ENCODE results near the gene RNF39. TPM values are rescaled to one million over a fixed set of nuclear protein-coding genes. Genes with fewer than 3 reads are reported as not detected.

The RNF39 gene
- total RNA-seq, 6 experiments from 2014 or later, result not detected

GRCh38 chr6:30022189-30022588 lies 53.4 kb downstream of the RNF39 start:
- Histone ChIP-seq H3K9me3 (no peaks in the 10 kb centered on the region), H3K27ac (no peak overlapping the region), H3K4me1 (no peaks in the 10 kb centered on the region), H3K36me3 (no peaks in the 10 kb centered on the region), H3K27me3 (no peaks in the 10 kb centered on the region), H3K4me3 (no peak overlapping the region)
- intact Hi-C loops (cut with DNase I), result no loop called here
- WGBS (ENCODE audit: insufficient coverage, low coverage, low lambda C conversion rate, missing lambda C conversion rate), result 92% methylated on average over 3 of the region's 3 CpGs
- DNase-seq, result no peak
- TF ChIP-seq CTCF (IDR thresholded peaks at IDR 0.05) (no peak), POLR2A (IDR thresholded peaks at IDR 0.05) (no peak)
- ATAC-seq, result no peak

GRCh38 chr6:30020626-30021025 lies 54.9 kb downstream of the RNF39 start:
- H3K36me3 ChIP-seq, result no peaks in the 10 kb centered on the region
- 43% methylated on average over 1 of the region's 1 CpG for WGBS (ENCODE audit: insufficient coverage, low coverage, low lambda C conversion rate, missing lambda C conversion rate)
- DNase-seq, result no peak
- H3K9me3 ChIP-seq, result no peaks in the 10 kb centered on the region
- intact Hi-C loops (cut with DNase I), result no loop called here
- no peaks in the 10 kb centered on the region for H3K4me1 ChIP-seq
- no peak overlapping the region for H3K27ac ChIP-seq
- H3K4me3 ChIP-seq, result no peak overlapping the region
- no peaks in the 10 kb centered on the region for H3K27me3 ChIP-seq
- TF ChIP-seq CTCF (IDR thresholded peaks at IDR 0.05), result no peak
- no peak for TF ChIP-seq POLR2A (IDR thresholded peaks at IDR 0.05)
- ATAC-seq, result no peak

Small RNAs within 50 kb of the gene (small RNA-seq; reads per million reads assigned to genes)
- gene RF02218 (0 reads per million in 2 experiments), gene RF02219 (0 reads per million in 2 experiments), gene RF02220 (0 reads per million in 2 experiments)

Other genes with a start within 250 kb of the RNF39 start
- gene HLA-G, start 247.9 kb downstream of the RNF39 start, total RNA-seq, result 1 to 10 TPM in 1 of 6 experiments, under 1 TPM in 1, not detected in 4; 0.20 to 2.0 TPM
- 100 to 1,000 TPM; 107 to 561 (median 406) TPM for gene HLA-A, start 133.2 kb downstream of the RNF39 start, total RNA-seq
- gene POLR1H, start 14.5 kb downstream of the RNF39 start, total RNA-seq, result 10 to 100 TPM in 4 of 6 experiments, 1 to 10 TPM in 2; 9.4 to 17.8 (median 11.2) TPM
- gene PPP1R11, start 8.6 kb downstream of the RNF39 start, total RNA-seq, result 10 to 100 TPM; 22.9 to 37.2 (median 25.7) TPM
- 1 to 10 TPM in 1 of 6 experiments, under 1 TPM in 5; 0.32 to 5.1 (median 0.60) TPM for gene TRIM31, start 37.3 kb upstream of the RNF39 start, total RNA-seq
- gene TRIM40, start 60.4 kb upstream of the RNF39 start, total RNA-seq, result 1 to 10 TPM in 1 of 6 experiments, under 1 TPM in 1, not detected in 4; 0.18 to 5.2 TPM
- gene TRIM10, start 85.4 kb upstream of the RNF39 start, total RNA-seq, result 1 to 10 TPM in 5 of 6 experiments, under 1 TPM in 1; 0.74 to 2.4 (median 1.4) TPM
- 10 to 100 TPM in 1 of 6 experiments, 1 to 10 TPM in 5; 1.7 to 17.7 (median 5.7) TPM for gene TRIM15, start 87.8 kb upstream of the RNF39 start, total RNA-seq
- gene TRIM26, start 137.6 kb upstream of the RNF39 start, total RNA-seq, result 10 to 100 TPM; 28.8 to 47.5 (median 38.9) TPM